Vagina (tissue), 2 donors: Measurements from ENCODE around the gene IMMP2L.

ENCODE experiments used
- CTCF ChIP-seq, 3 experiments: fragments of 450-650 bp in 2 of 3; fragments of 200-600 bp in 1 of 3; sonication (generic) in 1 of 3; IDR thresholded peaks; one replicate each; pipeline ENCODE4 v1.5.1; 2017 to 2019; ENCODE audit warnings: antibody characterized with exemption in 3 of 3, mild to moderate bottlenecking in 2 of 3, moderate library complexity in 2 of 3
- POLR2A ChIP-seq, 2 donors: fragments of 450-650 bp; IDR thresholded peaks; one replicate each; pipeline ENCODE4 v1.6.1; 2017; ENCODE audit warnings: antibody characterized with exemption in 2 of 2, mild to moderate bottlenecking in 2 of 2, moderate library complexity in 2 of 2

GRCh38 chr7:110772615-110773014 is 789.7 kb downstream of the IMMP2L start:
- no peak for TF ChIP-seq CTCF (IDR thresholded peaks at IDR 0.05)
- TF ChIP-seq POLR2A (IDR thresholded peaks at IDR 0.05), result no peak
